ENCODE results near the gene CCDC33.
A peak's percentile ranks its signal among the peaks of the same experiment; 100 is the strongest.

Gene CCDC33

GRCh38 chr15:74317820-74318375 lies 81.8 kb downstream of the CCDC33 start:
- peak; percentile 93 for DNase-seq

GRCh38 chr15:74318376-74319137 lies 82.4 kb downstream of the CCDC33 start:
- peak; percentile 75 for DNase-seq

GRCh38 chr15:74319138-74319460 lies 83.0 kb downstream of the CCDC33 start:
- no peak for DNase-seq

- DNase-seq: peak; percentile 63
Measured at GRCh38 chr15:74319596-74320351, 83.6 kb downstream of the CCDC33 start.

GRCh38 chr15:74320352-74321247 lies 84.5 kb downstream of the CCDC33 start:
- peak; percentile 70 for DNase-seq

GRCh38 chr15:74322558-74323180 lies 86.5 kb downstream of the CCDC33 start:
- DNase-seq: peak; percentile 82

GRCh38 chr15:74324714-74325113 lies 88.6 kb downstream of the CCDC33 start:
- no peak for DNase-seq

- DNase-seq: no peak
Measured at GRCh38 chr15:74326746-74327145, 90.6 kb downstream of the CCDC33 start.

- DNase-seq: no peak
Measured at GRCh38 chr15:74327756-74328155, 91.6 kb downstream of the CCDC33 start.

- no peak for DNase-seq
Measured at GRCh38 chr15:74328331-74329056, 92.4 kb downstream of the CCDC33 start.

- no peak for DNase-seq
Measured at GRCh38 chr15:74330861-74331408, 94.8 kb downstream of the CCDC33 start.

- no peak for DNase-seq
Measured at GRCh38 chr15:74332011-74332410, 95.9 kb downstream of the CCDC33 start.

- DNase-seq: no peak
Measured at GRCh38 chr15:74332611-74333010, 96.5 kb downstream of the CCDC33 start.

GRCh38 chr15:74333093-74333492 lies 97.0 kb downstream of the CCDC33 start:
- no peak for DNase-seq

GRCh38 chr15:74333662-74334061 lies 97.5 kb downstream of the CCDC33 start:
- DNase-seq: no peak

GRCh38 chr15:74334127-74334526 lies 98.0 kb downstream of the CCDC33 start:
- no peak for DNase-seq

GRCh38 chr15:74335396-74335795 lies 99.3 kb downstream of the CCDC33 start:
- no peak for DNase-seq

- no peak for DNase-seq
Measured at GRCh38 chr15:74336061-74337005, 100.2 kb downstream of the CCDC33 start.

- no peak for DNase-seq
Measured at GRCh38 chr15:74337146-74337545, 101.0 kb downstream of the CCDC33 start.

- DNase-seq: no peak
Measured at GRCh38 chr15:74337607-74338211, 101.6 kb downstream of the CCDC33 start.
